HG03108 (cell line): Measurements from ENCODE around the gene SLC41A3.
A peak's percentile ranks its signal among the peaks of the same experiment; 100 is the strongest.
"Not testable (repeated sequence)": the region's sequence is repeated elsewhere in the genome, so short reads cannot be mapped to it uniquely, and the experiment has no call there.

Experiments used
- ATAC-seq: cut with Tn5 transposase; IDR thresholded peaks from one replicate; pipeline ENCODE4 v1.9.1; 2021; ENCODE audit warnings: moderate library complexity; ENCODE audit not compliant: unreplicated experiment

SLC41A3 gene

GRCh38 chr3:126084768-126085180 is 850 bp upstream of the SLC41A3 start:
- no peak for ATAC-seq

DNA sequence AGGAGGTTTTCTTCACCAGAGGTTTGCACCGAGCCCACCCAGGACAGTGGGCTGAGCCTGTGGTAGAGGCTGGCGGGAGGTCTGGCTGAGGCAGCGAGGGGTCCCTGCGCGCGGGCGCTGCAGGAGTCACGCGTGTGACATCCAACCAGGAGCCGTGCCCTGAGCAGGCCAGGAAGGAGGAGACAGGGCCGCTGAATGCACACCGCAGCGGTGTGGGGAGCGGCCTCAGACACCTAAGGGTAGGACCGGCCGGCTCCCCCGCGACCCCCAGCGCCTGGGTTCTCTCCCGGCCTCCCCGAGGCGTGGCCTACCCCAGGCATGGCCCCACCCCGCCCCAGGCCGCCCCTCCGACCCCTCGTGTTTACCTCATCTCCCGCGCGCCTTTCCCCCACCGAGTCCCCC is 412 bp downstream of the SLC41A3 start:
- ATAC-seq = peak; percentile 23

DNA sequence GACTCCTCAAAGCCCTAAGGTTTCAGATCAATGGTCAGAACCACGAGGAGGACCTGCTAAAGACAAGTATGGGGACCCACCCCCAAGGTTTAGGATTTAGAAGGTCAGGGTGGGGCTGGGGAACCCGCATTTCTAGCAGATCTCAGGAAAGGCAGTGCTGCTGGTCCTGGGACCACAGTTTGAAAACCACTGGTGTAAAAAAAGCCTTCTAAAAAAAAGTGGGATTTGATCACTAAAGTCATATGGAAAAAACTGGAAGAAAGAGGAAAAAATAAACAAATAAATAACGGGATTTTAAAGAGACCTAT is 832 bp downstream of the SLC41A3 start:
- ATAC-seq = no peak

DNA sequence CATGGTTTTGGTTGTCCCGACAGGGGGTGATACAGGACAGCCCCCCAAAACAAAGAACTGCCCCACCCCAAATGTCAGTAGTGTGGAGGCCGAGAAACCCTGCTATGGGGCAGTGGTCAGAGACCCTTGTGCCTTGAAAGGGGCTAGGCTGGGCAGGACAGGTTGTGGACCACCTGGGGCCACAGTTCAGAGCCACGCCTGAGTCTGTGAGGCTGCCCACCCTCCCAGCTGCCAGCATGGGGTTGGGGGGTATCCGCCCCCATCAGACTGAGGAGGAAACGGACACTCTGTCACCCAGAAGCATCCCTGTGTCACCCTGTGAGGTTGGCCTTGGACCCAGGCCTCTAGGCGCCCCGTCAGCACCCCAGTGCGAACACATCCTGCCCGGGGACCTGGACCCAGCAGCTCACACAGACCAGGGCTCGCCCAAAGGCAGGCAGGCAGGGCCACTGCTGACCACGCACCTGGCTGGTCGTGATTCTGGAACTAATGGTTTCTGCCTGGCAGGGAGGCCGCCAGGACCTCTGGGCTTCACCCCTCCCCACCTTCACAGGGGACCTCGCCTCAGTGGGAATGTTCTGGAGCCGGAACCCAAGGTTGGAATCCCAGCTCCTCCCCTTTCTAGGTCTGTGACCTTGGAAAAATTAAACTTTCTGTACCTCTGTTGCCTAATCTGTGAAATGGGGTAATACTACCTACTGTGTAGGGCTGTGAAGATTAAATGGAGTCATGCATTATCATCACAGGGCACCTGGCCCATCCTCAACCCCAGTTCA is 1.4 kb downstream of the SLC41A3 start:
- ATAC-seq = no peak

DNA sequence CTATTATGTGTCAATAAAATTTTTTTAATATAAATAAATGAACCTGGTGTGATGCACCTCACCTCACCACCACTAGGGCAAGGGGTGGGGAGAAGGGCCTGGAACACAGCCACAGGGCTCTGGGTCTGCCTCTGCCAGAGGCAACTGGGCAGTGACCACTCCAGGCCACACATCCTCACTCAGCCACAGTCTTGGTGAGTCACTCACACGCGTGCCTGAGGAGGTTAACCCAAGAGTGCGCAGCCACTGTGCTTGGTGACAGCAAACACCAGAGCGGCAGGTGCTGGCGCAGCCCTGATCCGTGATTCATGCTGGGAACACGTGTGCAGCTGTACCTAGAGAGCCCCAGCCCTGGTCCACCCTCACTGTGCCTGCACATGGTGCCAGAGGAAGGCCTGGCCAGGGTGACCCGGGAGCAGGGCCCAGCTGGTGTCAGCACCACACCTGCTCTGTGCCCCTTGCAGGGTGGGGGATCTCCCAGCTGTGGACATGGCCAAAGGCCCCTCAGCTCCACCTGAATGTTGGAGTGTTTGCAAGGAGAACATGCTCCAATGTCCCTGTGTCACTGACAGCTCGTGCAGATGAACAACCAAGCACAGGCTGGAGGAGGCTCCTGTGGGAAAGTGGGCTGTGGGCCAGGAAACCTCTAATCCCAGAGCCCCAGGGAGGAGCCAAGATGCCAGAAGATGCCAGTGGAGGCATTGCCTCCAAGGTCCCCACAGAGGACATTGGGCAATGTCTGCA is 2.1 kb downstream of the SLC41A3 start:
- ATAC-seq = no peak

DNA sequence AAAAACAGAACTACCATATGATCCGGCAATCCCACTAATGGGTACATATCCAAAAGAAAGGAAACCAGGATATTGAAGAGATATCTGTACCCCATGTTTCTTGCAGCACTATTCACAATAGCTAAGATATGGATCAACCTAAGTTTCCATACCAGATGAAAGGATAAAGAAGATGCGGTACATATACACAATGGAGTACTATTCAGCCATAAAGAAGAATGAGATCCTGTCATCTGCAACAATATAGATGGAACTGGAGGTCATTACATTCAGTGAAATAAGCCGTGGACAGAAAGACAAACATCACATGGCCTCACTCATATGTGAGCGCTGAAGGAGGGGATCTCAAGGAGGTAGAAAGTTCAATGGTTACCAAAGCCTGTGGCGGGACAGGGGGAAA is 3.0 kb downstream of the SLC41A3 start:
- ATAC-seq = no peak

DNA sequence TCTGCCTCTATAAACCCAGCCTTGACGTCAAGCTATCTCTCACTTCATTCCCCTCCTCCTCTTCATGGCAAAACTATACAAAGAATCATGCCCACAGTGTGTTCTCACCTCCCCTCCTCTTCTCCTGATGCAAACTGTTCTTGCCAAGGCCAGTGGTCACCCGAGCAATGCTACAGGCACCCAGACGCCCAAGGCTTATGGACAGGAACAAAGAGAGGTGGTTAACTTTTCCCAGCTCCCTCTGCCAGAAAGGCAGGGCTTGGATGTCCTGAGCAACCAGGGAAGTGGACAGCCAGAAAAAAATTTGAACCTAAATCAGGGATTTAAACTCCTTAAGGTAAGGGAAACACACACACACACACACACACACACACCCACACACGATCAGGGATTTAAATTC is 5.1 kb downstream of the SLC41A3 start:
- no peak for ATAC-seq

GRCh38 chr3:126077754-126078153 is 6.2 kb downstream of the SLC41A3 start:
- no peak for ATAC-seq

- no peak for ATAC-seq
Observed at GRCh38 chr3:126076140-126076539, 7.8 kb downstream of the SLC41A3 start.

GRCh38 chr3:126070146-126070545 is 13.8 kb downstream of the SLC41A3 start:
- no peak for ATAC-seq

GRCh38 chr3:126067959-126068358 is 16.0 kb downstream of the SLC41A3 start:
- ATAC-seq = no peak

- ATAC-seq = not testable (repeated sequence)
Observed at GRCh38 chr3:126066676-126067075, 17.2 kb downstream of the SLC41A3 start.

- ATAC-seq = no peak
Observed at GRCh38 chr3:126065876-126066275, 18.0 kb downstream of the SLC41A3 start.

DNA sequence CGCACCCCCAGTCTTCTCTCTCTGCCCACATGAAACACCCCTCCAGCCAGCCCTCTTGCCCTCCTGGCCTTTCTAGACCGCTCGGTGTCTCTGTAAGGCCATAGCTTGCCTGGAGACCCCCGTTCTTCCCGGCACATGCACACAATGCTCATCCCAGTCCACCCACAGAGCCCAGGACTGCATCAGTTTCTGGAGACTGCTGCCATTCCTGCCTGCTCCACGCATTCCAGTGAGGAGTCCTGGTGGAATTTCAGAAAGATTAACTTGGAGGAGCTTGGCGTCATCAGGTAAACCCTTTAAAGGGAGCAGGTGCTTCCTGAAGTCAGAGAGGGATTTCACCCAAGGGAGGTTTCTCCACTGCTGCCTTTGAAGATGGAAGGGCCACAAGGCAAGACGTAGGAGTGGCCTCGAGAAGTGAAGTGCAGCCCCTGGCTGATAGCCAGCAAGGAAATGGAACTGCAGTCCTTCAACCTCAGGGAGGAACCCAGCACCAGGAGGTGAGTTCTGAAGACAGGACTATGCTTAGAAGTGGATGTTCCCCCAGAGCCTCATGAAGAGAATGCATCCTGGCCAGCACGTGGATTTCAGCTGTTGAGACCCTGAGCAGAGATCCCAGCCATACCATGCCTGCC is 19.2 kb downstream of the SLC41A3 start:
- no peak for ATAC-seq

DNA sequence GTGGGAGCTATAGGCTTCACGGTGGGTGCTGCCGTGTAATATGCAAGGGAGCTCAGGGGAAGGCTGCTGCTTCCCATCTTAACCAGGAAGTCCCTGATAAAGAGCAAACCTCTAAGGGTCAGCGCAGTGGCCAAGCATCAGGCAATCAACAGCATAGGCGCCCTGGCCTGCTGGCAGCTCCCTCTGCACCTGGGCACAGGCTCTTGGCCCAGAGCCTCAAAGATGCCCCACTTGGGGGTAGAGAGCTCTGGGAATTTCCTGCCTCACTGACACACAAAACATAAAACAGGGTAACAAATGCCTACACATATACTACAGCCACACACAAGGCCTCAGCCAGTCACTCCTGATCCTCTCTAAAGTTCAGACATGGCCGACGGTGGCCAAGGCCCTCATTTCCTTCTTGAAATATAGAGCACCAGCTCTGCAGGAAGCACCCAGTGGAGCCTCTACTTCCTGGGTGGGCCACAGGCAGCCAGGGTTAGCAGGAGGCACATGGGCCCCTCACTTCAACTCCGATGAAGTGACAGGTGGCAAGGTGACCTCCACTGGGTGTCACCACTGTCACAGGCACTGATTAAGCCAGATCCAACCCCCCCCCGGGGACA is 20.5 kb downstream of the SLC41A3 start:
- ATAC-seq = no peak

DNA sequence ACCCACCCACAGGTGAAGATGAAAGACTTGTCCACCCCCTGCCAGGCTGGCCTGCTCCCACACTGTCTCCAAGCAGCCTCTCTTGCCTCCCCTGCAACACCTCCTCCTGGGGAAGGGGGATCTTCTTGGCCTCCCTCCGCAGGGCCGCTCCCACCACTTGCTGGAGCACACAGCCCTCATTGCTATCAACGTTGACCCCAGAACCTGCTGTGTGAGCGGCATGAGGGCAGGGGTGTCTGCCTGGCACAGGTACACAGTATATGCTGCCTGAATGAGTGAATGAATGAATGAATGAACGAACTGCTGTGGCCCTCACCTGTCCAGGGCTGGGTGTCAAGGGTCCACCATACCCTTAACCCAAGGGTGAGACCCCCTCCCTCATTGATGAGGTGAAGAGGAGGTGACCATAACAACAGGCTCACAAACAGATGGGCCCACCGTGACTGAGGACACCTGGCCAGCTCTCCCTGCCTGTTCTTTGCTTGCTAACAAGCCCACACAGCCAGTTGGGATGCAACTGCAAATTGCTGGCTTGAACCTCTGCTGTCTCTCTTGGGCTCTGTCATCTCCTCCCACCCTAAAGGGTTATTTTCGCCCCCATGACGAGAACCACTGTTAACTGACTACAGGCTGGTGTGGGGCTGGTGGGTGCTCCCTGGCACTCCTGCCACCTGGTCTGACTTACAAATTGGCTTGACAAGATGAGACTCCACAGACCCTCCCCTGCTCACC is 22.5 kb downstream of the SLC41A3 start:
- no peak for ATAC-seq

DNA sequence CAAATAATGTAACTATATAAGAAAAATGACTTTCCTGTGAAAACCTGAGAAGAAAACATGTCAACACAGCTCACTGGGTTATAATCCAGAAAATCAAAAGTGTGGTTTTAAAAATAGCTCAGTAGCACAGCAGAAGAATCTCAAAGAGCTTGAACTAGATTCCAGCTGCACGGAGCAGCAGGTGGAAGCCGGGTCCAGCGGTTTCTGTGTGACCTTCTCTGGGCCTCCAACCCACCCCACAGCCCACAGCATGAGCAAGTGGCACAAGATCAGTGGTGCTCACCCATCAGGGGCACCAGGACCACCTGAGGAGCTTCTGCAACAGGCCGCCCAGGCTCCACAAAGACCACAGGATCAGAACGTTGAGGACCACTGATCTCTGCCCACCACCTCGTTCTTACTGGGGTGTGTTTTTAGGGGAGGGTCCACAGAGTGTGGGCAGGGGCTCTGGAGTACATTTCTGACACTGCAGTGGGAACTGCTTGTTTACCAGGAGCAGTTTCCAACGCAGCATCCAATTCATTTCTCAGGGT is 23.2 kb downstream of the SLC41A3 start:
- ATAC-seq = no peak

DNA sequence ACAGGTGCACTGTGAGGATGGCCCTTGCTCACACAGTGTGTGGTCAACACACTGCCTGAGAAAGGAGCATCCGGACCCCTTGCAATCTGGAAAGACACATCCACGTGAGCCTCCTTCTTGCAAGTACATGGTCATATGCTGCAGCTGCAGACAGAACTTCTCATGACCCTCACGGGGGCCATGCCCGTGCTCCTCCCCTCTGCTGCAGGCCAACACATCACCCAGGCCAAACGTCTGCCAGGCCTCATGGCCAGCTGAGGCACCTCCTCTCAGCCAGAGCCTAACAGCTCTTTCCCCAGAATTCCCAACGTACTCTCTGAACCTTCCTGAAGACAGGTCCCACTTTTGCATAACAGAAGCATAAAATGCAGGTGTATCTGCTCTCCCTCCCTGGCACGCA is 25.3 kb downstream of the SLC41A3 start:
- no peak for ATAC-seq

GRCh38 chr3:126057936-126058335 is 26.0 kb downstream of the SLC41A3 start:
- ATAC-seq = no peak

DNA sequence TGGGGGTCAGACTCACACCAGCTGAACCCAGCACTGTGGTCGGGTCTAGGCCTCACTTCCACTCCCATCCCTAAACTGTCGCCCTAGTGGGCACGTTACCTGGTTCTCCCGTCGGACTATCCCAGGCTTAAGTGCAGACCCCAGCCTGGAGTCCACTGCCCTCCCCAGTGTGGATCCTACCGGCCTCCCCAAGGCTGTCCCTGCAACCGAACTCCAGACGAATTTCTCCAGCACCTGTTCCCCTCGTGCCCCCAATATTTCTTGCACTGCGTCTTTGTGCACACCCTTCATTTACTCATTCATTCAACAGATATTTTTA is 26.5 kb downstream of the SLC41A3 start:
- ATAC-seq = no peak
